Transverse colon (tissue), 4 donors: ENCODE measurements around the gene MPIG6B. TPM values are rescaled to one million over a fixed set of nuclear protein-coding genes. Genes with fewer than 3 reads are reported as not detected.
A peak's percentile ranks its signal among the peaks of the same experiment; 100 is the strongest.

ENCODE experiments used
- DNase-seq: peaks from one replicate; pipeline ENCODE4 v3.0.0-alpha.2; 2019
- H3K27ac ChIP-seq, 4 donors: fragments of 200-600 bp; sonication (generic); 2 replicates each; pipeline ENCODE4 v1.5.1; 2016 to 2018; ENCODE audit warnings: inconsistent platforms in 4 of 4
- H3K27me3 ChIP-seq: fragments of 200-600 bp; sonication (generic); 2 replicates; pipeline ENCODE4 v1.5.1; 2017; ENCODE audit warnings: inconsistent platforms
- H3K36me3 ChIP-seq, 4 donors: fragments of 200-600 bp; sonication (generic); 2 replicates each; pipeline ENCODE4 v1.5.1; 2017 to 2019; ENCODE audit warnings: inconsistent platforms in 4 of 4
- H3K4me1 ChIP-seq, 4 donors: fragments of 200-600 bp; sonication (generic); 2 replicates each; pipeline ENCODE4 v1.5.1; 2017 to 2020; ENCODE audit warnings: inconsistent platforms in 4 of 4
- H3K4me3 ChIP-seq, 4 donors: fragments of 200-600 bp; sonication (generic); 1 replicate in 1 of 4; 2 replicates in 3 of 4; pipeline versions ENCODE4 v1.5.1 to v1.6.1; 2017 to 2019; ENCODE audit warnings: inconsistent platforms in 4 of 4
- H3K9me3 ChIP-seq, 2 donors: fragments of 200-600 bp; sonication (generic); 2 replicates each; pipeline ENCODE4 v1.5.1; 2017 to 2019; ENCODE audit warnings: inconsistent platforms in 2 of 2
- CTCF ChIP-seq, 5 experiments: fragments of 200-600 bp in 3 of 5; fragments of 450-650 bp in 2 of 5; sonication (generic) in 3 of 5; IDR thresholded peaks; 1 replicate in 2 of 5; 2 replicates in 3 of 5; pipeline ENCODE4 v1.5.1; 2016 to 2017; ENCODE audit warnings: antibody characterized with exemption in 5 of 5, inconsistent platforms in 3 of 5, mild to moderate bottlenecking in 2 of 5, moderate library complexity in 1 of 5
- EP300 ChIP-seq: sonication (generic); formaldehyde crosslinking; IDR thresholded peaks from one replicate; pipeline ENCODE4 v1.6.1; 2017; ENCODE audit warnings: antibody characterized with exemption, low read depth
- POLR2A ChIP-seq: fragments of 450-650 bp; IDR thresholded peaks from one replicate; pipeline ENCODE4 v1.6.1; 2016; ENCODE audit warnings: antibody characterized with exemption, mild to moderate bottlenecking, moderate library complexity
- POLR2AphosphoS5 ChIP-seq, 3 donors: sonication (generic); formaldehyde crosslinking; IDR thresholded peaks; one replicate each; pipeline ENCODE4 v1.6.1; 2016; ENCODE audit warnings: antibody characterized with exemption in 3 of 3
- WGBS, 2 donors: methylation state at CpG; one replicate each; pipeline ENCODE4 v1.1.5; 2018; ENCODE audit warnings: low coverage in 1 of 2; 5-methylcytosine and 5-hydroxymethylcytosine counted together
- in situ Hi-C, 4 donors: fragments of 200-750 bp; cut with MboI; loops; one replicate each; pipeline versions ENCODE4 v1.15.0 to v1.15.1; 2017; ENCODE audit warnings: low sequenced_read_pairs in 3 of 4, low pct_ligation_motif_present in 1 of 4, low pct_unique_long_range_greater_than_20kb in 1 of 4
- intact Hi-C: fragments of 100-400 bp; cut with DNase I; formaldehyde crosslinking; loops from one replicate; pipeline ENCODE4 v1.15.1; 2023; ENCODE audit warnings: low total_unique reads
- total RNA-seq, 4 donors: library from RNA; depleted of rRNA; stranded (reverse); fragments of >200 nt; gene quantifications; one replicate each; pipeline ENCODE4 v1.1.0, GENCODE V29; 2016

MPIG6B gene
- total RNA-seq, 4 donors from 2014 or later: 0.16 TPM; not detected in 3

- Histone ChIP-seq H3K27ac (peak overlapping the region; percentile 89 to 98 (median 96)), H3K27me3 (no peaks in the 10 kb centered on the region), H3K9me3 (no peaks in the 10 kb centered on the region), H3K4me3 (peak overlapping the region; percentile 58 to 73 (median 68)), H3K36me3 (no peaks in the 10 kb centered on the region), H3K4me1 (peaks cover 13 to 43% (median 37%) of the 10 kb centered on the region in 4 donors)
- DNase-seq: peak; percentile 60
- 16 to 17% methylated on average over 7 to 29 of the region's 29 CpGs for WGBS, 2 donors
- intact Hi-C loops: no loop called here
- TF ChIP-seq EP300 (no peak), POLR2A (no peak), POLR2AphosphoS5 (IDR thresholded peaks at IDR 0.05) (no peak), CTCF (IDR thresholded peaks at IDR 0.05) (no peak)
- in situ Hi-C loops: no loop called here
Observed at GRCh38 chr6:31740397-31741223, 17.4 kb downstream of the MPIG6B start.

- H3K27ac ChIP-seq: no peak overlapping the region
- WGBS, 2 donors: 81 to 93% methylated on average over 2 of the region's 2 CpGs
Observed at GRCh38 chr6:31741815-31742214, 18.6 kb downstream of the MPIG6B start.

GRCh38 chr6:31742894-31743293 is 19.7 kb downstream of the MPIG6B start:
- 83 to 94% methylated on average over 3 of the region's 3 CpGs for WGBS, 2 donors
- intact Hi-C loops (no loop called here), in situ Hi-C loops (no loop called here)
- Histone ChIP-seq H3K27me3 (no peaks in the 10 kb centered on the region), H3K9me3 (no peaks in the 10 kb centered on the region), H3K27ac (no peak overlapping the region), H3K4me3 (no peak overlapping the region), H3K36me3 (no peaks in the 10 kb centered on the region), H3K4me1 (peaks cover 5 to 29% (median 25%) of the 10 kb centered on the region in 4 donors)
- no peak for DNase-seq
- TF ChIP-seq EP300 (no peak), POLR2A (no peak), CTCF (IDR thresholded peaks at IDR 0.05) (no peak), POLR2AphosphoS5 (IDR thresholded peaks at IDR 0.05) (no peak)

More at GRCh38 chr6:31741815-31742214, 18.6 kb downstream of the MPIG6B start:
- H3K4me3 ChIP-seq: no peak overlapping the region
- H3K4me1 ChIP-seq: peaks cover 11 to 40% (median 32%) of the 10 kb centered on the region in 4 donors
- intact Hi-C loops: no loop called here
- H3K36me3 ChIP-seq: no peaks in the 10 kb centered on the region
- no peak for DNase-seq
- no peaks in the 10 kb centered on the region for H3K27me3 ChIP-seq
- H3K9me3 ChIP-seq: no peaks in the 10 kb centered on the region
- in situ Hi-C loops: no loop called here
- TF ChIP-seq EP300 (no peak), CTCF (IDR thresholded peaks at IDR 0.05) (no peak), POLR2A (no peak), POLR2AphosphoS5 (IDR thresholded peaks at IDR 0.05) (no peak)

- no peak for DNase-seq
- no peaks in the 10 kb centered on the region for H3K27me3 ChIP-seq
- peaks cover under 1 to 14% (median 12%) of the 10 kb centered on the region in 4 donors for H3K4me1 ChIP-seq
- intact Hi-C loops: no loop called here
- H3K36me3 ChIP-seq: no peaks in the 10 kb centered on the region
- in situ Hi-C loops: no loop called here
- no peaks in the 10 kb centered on the region for H3K9me3 ChIP-seq
- no peak overlapping the region for H3K27ac ChIP-seq
- TF ChIP-seq POLR2AphosphoS5 (IDR thresholded peaks at IDR 0.05) (no peak), POLR2A (no peak), EP300 (no peak), CTCF (IDR thresholded peaks at IDR 0.05) (no peak)
- no peak overlapping the region for H3K4me3 ChIP-seq
- 44 to 57% methylated on average over 1 of the region's 1 CpG for whole genome bisulfite sequencing, 2 donors
Observed at GRCh38 chr6:31744422-31744821, 21.2 kb downstream of the MPIG6B start.
